DMS 273 treated with DMSO at 0.1 percent for 48 hours (cell line): Measurements from ENCODE around the gene LPAR6.
"Not testable (repeated sequence)": the region's sequence is repeated elsewhere in the genome, so short reads cannot be mapped to it uniquely, and the experiment has no call there.

Source experiments
- DNase-seq: peaks from one replicate; lab custom pipeline; 2025; lab: John Stamatoyannopoulos, UW

The LPAR6 gene, protein sequence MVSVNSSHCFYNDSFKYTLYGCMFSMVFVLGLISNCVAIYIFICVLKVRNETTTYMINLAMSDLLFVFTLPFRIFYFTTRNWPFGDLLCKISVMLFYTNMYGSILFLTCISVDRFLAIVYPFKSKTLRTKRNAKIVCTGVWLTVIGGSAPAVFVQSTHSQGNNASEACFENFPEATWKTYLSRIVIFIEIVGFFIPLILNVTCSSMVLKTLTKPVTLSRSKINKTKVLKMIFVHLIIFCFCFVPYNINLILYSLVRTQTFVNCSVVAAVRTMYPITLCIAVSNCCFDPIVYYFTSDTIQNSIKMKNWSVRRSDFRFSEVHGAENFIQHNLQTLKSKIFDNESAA

DNA sequence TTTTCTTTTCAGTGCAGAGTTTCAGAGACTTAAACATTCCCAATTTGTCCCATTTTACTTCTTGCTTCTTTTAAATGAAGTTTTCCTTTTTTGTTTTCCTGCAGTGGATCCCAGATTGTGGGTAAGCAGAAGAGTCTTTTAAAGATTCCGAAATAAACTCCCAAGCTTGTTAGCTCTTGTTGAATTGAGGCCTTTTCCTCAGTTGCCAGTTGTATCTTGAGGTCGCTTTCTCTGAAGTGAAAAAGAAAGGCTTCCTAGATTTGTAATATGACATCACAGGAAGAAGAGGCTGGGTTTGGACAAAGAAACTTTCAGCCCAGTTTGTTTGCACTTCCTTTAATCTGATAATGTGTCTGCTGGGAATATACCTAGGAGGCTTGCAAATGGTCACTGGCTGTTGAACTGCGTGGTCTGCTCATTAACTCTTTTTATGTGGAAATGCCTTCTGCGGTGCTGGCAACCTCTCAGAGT lies at the start of gene LPAR6:
Gene LPAR6, minus strand, starts transcription at position 233 of the 471 bp plus-strand sequence. CDS start 690 bp downstream, outside the sequence.
- no peak for DNase-seq

DNA sequence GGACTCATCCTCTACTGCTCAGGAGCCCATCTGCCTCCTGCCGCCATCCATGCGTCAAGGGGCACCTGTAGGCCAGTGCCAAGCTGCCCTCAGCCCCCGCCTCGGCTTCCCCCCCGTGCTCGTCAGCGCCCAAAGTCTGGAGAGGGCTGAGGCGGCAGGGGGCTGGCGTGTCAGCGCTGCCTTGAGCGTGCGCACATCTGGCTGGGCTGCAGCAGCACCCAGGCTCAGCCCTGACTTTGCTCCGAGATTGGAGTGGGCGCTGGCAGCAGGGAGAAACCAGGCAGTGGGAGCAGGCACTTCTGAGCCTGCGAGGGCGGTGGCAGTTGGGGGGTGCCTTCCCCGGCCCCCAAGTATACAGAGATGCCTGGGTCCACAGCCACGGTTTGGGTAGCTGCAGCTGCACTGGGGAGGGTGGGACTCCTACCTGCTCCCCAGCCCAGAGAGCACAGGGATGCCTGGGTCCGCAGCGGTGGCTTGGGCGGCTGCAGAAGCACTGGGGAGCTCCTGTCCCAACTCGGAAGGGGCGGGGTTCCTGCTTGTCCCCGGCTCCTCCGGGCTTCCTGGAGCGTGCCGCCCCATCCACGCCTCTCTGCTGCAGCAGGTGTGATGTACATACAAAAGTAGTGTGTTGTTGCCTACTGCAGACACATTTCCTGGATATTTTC lies 44.8 kb upstream of the LPAR6 start:
- no peak for DNase-seq

DNA sequence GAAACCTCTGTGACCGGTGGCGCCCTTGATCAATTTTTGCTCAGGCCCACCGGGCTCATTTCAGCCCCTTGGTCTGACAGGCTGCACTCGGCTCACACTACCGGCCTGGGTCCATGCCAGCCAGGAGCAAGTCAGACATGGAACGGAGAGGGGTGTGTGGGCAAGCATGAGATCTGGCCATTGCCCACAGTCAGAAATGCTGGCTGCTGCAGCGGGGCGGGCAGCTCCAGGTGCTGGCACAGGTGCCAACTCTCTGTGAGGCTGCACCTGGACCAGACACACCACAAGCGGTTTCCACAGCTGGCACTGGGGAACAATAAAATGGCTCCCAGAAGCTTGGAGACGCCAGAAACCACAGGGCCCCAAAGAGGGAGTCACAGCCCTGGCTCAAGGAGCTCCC lies 43.6 kb upstream of the LPAR6 start:
- no peak for DNase-seq

DNA sequence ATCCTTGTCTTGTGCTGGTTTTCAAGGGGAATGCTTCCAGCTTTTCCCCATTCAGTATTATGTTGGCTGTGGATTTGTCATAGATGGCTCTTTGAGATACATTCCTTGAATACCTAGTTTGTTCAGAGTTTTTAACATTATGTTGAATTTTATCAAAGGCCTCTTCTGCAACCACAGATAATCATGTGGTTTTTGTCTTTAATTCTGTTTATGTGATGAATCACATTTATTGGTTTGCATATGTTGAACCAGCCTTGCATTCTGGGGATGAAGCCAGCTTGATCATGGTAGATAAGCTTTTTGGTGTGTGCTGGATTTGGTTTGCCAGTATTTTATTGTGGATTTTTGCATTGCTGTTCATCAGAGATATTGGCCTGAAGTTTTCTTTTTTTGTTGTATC lies 38.3 kb upstream of the LPAR6 start:
- DNase-seq = not testable (repeated sequence)

DNA sequence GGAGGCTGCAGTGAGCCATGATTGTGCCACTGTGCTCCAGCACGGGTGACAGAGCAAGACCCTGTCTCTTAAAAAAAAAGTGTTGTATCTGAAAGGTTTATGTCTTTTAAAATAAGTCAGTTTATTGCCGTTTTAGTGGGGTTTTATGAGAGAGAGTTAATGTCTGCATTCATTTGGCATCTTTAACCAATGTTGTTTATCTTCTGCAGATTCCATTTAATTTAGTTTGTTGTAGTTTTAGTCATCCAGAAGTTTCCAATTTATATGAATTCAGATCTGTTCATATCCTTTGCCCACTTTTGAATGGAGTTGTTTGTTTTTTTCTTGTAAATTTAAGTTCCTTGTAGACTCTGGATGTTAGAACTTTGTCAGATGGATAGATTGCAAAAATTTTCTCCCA lies 36.7 kb upstream of the LPAR6 start:
- DNase-seq = no peak

DNA sequence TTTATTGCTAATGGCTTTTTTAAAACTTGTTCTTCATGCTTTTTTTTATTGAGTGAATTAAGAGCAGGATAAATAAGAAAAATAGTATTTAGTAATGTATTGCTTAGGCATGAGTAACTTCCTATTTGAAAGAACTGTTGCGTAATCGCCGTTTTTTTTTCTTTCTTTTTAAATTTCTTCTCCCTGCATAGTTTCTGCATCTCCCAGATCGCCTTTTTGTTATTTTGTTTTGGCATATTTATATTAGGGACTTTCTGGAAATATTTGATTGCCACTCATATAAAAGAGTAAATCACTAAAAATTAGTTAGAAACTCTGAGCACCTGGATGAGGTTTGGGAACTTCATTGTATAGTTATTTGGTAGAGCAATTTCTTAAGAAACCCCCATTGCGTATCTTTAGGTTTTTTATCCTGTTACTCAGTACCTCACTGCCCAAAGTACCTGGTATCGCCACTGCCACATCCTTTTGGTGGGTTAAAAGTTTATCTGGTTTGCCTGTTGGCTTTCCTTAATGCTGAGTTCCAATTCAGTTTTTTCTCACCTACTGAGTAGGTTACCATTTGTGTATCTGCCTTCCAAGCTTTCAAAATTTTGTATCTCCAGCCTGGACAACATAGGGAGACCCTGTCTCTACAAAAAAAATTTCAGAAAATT lies 36.2 kb upstream of the LPAR6 start:
- DNase-seq = no peak

DNA sequence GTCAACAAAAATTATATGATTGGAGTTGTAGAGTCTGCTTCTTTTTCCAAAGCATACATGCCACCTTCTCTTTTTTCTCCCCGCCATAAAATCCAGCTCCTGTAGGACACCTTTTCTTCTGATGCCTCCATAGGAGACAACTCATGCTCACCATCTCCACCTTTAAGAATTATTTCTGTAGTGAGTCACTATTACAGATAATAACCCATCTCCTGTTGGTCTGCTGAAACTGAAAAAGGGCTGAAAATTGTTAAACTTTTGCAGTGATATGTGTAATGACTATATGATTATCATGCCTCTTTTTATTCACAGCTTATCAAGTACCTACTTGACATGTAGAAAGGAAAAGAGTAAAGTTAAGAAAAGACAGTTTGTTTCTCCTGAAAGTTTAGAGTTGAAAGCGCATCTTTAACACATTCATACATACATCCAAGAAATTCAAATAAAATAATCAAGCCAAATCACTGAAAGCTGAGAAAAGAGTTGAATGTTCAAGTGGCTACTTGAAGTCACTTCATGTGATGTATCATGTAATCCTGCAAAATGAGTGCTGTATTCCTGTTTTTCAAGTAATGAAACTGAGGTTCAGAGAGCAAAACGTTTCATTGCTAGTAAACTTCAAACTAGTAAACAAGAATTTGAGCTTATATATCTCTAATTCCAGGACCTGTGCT lies 35.5 kb upstream of the LPAR6 start:
- no peak for DNase-seq

DNA sequence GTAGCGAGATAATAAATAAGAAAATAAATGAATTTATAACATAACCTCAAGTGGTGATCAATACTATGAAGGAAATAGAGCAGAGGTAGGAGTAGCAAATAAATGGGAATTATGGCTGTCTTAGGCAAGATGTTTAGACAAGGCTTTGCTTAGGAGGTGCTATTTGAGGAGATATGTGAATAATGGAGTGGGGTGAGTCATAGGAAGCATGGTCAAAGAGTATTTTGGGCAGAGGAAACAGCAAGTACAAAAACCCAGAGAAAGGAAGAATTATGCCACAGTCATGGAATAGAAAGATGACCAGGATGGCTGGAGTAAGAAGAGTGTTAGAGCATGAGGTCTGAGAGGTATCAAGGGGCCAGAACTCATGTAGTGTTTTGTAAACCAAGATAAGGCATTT lies 33.6 kb upstream of the LPAR6 start:
- DNase-seq = no peak

DNA sequence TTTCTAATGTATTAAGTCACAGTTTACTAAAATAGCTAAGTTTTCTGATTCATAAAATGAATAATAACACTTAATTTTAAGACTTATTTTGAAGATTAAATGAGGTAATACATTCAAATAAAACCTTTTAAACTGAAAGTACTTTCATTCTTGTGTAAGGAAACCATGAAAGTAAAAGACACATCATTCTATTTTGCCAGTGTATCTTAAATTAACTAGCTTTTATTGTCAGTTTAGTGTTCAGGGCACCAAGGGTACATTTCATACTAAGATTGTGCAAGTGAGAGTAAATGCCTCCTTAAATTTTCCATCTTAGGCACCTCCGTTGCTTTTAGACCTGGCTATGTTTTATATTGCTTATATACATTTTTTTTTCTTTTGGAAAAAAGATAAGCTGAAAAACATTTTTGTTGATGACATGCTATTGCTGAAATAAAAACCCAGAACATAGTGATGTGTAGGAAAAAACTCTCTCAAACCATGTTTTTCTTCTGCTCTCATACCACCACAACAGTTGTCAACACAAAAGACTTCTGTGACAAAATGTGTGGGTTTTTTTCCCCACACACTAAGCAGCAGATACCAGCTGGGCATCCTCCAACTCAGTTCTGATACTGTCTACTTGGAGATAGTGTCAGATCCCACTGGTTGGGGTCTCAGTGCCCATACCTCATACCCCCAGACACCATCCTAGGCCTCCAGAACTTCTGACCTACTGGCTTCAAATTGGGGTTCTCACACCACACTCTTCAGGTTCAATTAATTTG lies 30.7 kb upstream of the LPAR6 start:
- DNase-seq = no peak

DNA sequence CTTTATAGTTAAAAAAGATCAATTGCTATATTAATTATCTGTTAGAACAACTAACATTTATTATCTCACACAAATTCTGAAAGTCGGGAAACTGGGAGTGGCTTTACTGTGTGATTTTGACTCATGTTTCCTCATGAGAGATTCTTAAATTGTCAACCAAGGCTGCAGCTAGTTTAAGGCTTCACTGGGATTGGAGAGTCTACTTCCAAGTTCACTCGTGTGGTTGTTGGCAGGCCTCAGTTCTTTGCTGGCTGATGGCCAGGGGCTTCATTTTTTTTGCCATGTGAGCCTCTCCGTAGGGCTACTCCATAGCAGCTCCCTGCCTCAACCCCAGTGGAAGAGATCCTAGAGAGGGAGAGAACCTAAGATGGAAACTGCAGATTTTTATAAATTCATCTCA lies 24.5 kb upstream of the LPAR6 start:
- DNase-seq = no peak

DNA sequence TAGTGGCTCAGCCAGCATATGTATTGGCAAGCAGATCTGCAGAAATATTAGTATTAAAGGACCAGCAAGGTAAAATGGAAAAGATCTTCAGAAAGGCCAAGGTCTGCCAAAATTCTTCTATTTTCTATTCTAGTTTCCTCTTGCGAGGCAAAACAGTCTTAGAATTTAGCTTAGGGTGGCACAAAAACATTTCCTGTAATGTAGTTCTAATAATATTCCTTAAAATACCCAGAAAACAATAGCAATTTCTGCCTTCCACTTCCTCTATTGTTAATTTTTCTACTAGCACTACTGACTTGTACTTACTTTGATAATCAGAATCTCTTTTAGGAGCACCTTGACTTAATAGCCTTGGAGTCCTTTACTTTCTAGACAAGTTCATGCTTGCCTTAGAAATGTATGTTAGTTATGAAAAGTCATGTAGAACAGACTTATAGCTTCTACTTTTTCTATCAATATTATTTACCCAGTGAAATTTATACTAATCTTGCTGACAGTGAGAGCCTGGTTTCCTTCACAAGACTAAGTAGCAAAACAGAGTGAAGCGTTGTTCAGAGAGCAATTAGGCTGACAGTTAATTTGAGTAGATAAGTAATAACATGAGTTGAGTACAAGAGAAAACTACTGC lies 23.9 kb upstream of the LPAR6 start:
- no peak for DNase-seq

DNA sequence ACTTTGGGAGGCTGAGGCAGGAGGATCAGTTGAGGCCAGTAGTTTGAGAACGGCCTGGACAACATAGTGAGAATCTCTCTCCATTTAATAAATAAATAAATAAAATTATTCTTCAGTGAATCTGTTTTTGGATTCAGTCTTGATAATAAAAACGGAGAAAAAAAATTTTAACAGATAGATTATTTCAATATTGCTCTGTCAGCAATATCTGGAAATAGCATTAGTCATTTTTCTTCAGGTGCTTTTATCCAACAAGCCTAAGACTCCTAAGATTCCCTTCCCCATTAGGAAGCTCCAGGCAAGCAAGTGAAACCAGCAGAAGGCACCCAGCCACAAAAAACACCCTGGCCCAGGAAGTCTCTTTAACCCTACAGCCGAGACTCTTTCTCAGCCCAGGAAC lies 21.3 kb upstream of the LPAR6 start:
- no peak for DNase-seq

DNA sequence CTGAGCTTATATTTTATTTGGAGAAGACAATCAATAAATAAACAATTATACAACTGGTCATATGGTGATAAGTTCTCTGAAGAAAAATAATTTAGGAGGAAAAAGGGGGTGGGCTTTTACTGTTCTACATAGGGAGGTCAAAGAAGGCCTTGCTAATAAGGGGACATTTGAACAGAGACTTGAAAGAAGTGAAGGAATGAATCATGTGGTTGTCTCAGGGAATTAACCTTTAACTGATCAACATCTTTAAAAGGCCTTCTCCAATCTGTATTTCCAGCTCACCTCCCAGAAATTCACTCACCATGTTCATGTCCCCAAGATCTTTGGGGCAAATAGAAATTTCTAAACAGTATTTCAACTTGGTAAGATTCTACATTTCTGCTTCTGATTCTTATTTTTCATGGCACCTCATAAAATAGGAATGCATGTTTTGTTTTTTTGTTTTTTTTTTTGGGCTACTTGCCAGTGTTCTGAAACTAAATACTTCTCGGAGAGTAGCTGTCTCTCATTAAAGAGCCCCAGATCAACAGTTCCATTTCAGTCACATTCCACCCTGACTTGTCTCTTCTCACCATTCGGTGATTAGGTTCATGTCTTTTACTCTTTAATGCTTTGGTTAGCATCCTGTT lies 19.2 kb upstream of the LPAR6 start:
- DNase-seq = no peak

DNA sequence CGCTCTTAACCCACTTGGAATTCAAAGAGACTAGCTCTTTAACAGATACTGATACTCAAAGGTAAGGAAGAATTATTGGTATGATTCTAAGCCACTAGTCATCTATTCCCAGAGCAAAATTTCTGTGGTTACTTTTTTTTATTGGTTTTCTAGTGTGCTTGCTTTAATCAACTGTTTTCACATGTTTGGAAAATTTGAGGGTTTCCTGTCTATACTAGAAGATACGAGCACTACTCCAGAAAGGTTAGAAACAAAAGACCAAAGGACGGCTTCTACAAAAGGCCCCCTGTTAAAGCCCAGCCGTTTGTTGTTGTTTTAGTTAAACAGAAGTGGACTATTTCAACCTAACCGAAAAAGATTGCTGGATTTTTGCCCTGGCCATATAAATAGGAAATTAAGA lies 18.5 kb upstream of the LPAR6 start:
- no peak for DNase-seq

DNA sequence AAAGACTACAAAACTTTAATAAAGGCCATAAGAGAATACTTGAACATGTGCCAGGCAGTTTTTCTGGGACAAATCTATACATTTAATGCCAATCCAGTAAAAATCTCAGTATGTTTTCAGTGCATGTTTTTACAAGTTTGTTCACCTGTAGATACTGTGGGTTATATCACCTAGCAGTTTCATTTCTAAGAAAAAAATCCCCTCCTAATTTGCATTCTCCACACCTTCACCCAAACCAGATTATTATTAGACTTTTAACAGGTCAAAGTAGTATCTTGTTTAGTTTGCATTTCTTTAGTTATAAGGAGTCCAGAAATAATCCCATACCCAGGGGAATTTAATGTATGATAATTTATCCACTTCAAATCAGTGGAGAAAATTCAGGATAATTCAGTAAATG lies 17.0 kb upstream of the LPAR6 start:
- no peak for DNase-seq

DNA sequence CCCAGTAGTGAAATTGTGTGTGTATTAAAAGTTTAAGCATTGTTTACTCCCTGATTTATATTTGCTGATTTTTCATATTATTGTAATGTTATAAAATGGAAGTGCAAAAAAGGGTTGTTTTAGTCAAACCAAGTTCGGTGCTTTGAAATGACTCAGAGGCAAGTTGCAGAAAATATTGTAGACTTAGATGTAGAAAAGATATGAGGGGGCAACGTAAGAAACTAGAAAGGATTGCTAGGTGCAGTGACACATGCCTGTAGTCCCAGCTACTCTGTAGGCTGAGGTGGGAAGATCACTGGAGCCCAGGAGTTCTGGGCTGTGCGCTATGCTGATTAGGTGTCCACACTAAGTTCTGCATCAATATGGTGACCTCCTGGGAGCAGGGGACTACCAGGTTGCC lies 16.1 kb upstream of the LPAR6 start:
- DNase-seq = no peak

DNA sequence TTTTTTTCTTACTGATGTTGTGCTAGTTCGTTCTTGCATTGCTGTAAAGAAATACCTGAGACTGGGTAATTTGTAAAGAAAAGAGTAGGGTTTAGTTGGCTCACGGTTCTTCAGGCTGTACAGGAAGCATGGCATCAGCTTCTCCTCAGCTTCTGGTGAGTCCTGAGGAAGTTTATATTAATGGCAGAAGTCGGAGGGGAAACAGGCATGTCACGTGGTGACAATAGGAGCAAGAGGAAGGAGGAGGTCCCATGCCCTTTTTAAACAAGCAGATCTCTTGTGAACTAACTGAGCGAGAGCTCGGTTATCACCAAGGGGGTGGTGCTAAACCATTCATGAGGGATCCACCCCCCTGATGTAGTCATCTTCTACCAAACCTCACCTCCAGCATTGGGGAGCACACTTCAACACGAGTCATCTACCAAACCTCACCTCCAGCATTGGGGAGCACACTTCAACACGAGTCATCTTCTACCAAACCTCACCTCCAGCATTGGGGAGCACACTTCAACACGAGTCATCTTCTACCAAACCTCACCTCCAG lies 13.9 kb upstream of the LPAR6 start:
- not testable (repeated sequence) for DNase-seq

DNA sequence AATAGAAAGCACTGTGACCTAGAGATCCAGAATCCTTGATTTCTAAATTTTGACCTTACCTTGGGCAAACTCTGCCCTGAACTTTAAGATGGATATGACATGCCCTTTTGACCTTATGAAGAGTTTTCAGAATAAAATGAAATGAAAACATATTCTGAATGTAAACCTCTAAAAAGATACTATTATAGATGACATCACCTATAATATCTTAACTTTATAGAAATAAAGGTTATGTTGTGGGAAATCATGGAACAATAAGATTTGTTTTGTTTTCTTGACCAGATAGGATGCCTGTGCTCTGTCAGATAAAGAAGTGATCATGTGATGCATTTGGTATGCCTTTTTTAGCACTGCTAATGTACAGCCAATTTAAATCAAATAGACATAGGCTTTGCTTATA lies 13.1 kb upstream of the LPAR6 start:
- DNase-seq = no peak

DNA sequence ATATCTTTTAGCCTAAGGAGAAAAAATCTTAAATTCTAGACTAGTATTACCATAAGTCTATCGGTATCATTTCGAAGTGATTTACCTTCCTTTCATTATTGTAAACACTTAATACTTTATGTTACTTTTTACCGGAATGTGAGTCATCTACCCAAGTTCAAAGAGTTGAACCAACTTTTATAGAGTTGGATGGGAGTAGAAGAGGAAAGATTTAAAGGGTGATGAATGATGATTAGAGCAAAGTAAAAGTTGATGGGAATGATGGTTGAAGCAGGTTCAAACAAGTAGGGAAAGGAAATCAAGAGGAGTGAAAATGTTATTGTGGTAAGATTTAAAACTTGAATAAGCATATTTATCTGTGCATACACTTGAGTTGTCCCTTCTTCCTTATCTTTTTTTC lies 11.3 kb upstream of the LPAR6 start:
- DNase-seq = no peak

DNA sequence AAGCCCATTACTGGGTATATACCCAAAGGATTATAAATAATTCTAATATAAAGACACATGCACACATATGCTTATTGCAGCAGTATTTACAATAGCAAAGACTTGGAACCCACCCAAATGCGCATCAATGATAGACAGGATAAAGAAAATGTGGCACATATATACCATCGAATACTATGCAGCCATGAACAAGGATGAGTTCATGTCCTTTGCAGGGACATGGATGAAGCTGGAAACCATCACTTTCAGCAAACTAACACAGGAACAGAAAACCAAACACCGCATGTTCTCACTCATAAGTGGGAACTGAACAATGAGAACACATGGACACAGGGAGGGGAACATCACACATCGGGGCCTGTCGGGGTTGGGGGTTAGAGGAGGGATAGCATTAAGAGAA lies 9.1 kb upstream of the LPAR6 start:
- DNase-seq = not testable (repeated sequence)

DNA sequence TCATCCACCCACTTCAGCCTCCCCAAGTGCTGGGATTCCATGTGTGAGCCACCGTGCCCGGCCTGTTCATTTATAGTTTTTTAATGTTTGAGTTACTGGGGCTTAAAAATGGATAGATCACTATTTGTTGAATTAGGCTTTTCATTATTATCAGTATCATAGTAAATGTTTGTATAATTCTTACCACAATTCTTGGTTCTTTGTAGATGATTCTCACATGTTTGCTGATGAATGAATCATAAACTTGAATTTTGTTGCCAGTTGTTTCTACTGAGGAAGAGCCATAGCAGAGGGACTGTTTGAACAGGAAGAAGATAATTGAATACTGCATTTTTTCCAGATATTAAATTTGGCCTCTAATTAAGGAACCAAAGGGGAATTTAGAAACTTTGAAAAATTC lies 2.6 kb upstream of the LPAR6 start:
- no peak for DNase-seq
